NK-92 (cell line): ENCODE measurements around the gene NDUFB11.

Source experiments
- DNase-seq: peaks from one replicate; lab custom pipeline; 2025; ENCODE audit not compliant: unreplicated experiment; lab: John Stamatoyannopoulos, UW

Gene NDUFB11

DNA sequence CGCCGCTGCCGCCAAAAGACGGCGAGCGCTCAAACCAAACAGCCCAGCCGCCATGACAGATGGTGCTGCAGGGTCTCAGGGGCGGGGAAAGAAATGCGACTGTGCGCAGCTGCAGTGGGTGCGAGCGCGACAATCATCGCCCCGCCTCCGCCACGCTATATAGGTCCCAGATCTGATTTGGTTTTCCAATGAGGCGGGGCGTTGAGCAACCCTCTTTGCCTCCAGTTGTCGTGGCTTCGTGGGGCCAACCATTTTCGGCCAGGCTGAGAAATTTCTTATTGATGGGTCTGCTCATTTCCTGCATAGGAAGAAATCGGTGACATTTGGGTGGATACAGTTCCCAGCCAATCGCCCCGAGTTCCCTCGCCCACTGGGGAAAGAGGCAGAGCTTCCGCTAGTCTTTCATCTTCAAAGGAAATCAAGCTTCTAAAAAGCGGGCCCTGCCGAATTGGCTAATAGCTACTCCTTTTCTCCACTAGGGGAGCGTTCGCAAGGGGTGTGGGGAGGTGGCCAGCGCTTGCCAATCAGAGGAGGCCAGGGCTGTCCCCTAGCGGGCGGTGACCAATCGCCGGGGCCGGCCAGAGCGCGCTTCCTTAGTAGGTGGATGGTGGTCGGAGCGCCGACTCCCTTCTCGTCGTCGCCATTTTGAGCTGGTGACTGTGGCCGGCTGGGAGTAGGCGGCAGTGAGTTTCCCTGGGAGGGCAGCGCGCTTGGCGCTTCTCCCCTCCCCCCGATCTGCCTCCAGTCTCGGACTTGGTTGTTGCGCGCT lies at the start of gene NDUFB11, which contains the start of gene RBM10:
TSS of gene NDUFB11 (minus strand) at position 77 of the 769 bp plus-strand sequence. CDS start at position 54, 23 bp downstream.
TSS of gene RBM10 (plus strand) at position 596 of the 769 bp plus-strand sequence. CDS start 2,261 bp downstream, outside the sequence.
- peak; percentile 6 for DNase-seq

DNA sequence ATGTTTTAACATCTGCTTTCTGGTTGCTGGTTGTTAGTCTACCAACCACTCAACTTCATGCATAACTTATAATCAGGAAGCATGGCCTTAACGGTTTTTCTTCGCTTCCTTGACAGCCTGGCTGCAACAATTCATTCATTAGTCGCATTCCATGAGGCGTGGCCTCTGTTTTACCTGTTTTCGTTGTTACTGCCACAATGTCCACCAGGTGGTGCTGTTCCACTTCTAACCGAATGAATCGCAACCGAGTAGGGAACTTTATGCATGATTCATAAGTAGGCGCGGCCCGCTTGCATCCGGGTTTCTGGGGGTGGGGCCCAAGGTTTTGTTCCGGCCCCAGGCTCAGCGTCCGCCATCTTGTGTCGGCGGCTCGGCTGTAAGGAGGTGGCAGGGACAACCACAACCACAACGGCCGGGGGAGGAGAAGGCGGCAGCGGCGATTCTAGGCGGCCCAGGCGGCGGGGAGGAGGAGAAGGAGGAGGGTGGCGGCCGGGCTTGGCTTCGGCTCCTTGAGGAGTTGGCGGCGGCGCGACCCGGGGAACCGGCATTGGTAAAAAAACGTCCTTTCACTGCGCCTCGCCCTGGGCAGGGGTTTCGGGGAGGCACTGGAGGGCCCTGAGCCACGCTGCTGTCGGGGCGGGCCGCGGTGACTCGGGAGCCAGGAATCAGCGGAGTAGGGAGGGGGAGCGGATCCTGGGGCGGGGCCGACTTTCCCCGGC lies 49.1 kb upstream of the NDUFB11 start, which contains the start of gene UBA1:
TSS of gene UBA1 (plus strand) at position 355 of the 719 bp plus-strand sequence. CDS start 4,974 bp downstream, outside the sequence.
- peak; percentile 30 for DNase-seq

DNA sequence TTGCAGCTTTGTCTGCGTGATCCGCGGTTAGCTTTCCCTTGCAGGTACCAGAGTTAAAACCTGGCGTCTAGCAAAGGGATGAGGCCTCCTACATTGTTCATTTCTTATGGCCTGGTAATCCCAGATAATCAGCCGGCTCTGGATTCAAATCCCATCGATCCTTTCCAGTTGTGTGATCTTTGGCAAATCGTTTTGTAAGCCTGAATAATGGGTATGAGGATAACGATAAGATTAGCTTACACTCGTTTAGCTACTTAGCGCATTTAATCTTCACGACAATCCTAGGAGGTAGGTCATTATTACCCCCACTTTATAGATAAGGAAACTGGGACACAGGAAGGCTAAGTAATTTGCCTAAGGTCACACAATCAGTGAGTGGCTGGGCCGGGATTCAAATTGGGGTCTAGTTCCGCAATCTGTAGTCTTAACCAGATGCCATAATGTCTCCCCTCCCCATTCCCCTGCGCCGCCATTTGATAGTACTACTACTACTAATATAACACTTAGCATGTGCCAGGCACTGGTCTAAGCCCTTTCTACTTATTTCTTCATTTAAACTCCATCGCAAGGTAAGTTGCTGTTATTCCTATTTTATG lies 47.4 kb upstream of the NDUFB11 start:
- DNase-seq: no peak

DNA sequence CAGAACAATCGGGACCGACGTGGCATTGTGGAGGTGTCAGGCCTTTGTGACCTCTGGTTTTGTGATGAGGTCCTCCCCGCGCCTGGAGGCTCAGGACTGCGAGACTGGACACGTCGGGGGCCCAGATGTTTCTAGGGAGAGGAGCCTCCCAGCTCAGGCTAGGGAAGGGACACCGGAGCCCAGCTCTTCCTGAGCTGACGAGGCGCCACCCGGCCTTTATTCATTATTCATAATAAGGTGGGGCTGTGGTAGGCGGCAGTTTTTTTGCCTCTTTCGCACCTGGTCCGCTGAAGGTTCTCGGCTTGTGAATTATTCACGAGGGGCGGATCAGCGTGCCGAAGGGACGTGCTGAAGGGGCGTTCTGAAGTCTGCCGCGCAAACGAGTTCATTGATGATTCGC lies 46.8 kb upstream of the NDUFB11 start:
- no peak for DNase-seq

DNA sequence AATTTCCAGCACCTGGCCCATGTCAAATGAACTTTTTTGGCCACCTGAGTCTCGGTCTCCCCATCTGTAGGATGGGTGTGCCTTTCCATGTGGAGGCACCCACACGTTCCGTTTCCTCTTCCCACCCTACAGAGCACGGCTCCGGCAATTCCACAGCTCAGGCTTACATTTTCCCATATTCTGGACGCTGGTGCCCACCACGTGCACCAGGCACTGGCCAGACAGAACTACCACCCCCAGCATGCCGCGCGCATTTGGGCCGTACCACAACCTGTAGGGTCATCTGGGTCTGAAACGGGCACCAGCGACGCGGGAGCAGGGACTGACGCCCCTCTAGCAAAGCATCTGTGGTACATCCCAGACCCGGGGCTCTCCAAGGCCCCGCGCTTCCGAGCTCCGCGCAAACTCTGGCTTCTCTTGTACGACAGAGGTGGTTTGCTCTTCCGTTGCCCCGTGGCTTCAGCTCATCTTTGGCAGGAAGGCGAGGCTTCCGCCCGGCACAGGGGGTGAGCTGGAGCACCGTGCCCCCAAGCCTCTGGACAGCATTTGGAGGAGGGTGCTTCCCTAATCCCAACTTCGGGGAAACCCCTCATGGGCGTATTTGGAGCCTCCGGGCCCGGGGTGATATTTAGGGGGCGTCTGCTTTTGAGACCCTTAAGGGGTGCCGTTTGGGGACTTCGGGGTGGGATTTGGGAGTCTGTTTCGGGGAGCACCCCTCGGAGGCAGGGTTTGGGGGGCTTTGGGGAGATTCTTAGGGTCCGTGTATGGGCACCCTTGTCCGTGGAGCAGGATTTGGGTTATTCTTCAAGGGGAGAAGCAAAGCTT lies 46.2 kb upstream of the NDUFB11 start:
- peak; percentile 6 for DNase-seq

DNA sequence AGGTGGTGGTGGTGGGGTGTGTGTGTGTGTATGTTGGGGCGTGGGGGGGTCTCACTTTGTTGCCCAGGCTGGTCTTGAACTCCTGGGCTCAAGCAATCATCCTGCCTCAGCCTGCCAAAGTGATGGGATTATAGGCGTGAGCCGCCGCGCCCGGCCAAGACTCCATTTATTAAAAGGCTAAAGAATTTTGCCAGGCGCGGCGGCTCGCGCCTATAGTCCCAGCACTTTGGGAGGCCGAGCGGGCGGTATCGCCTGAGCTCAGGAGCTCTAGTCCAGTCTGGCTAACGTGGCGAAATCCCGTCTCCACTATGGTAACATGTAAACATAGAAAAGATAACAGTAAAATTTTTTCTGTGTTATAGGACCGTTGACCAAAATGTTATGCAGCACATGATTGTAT lies 45.4 kb upstream of the NDUFB11 start:
- DNase-seq: no peak

DNA sequence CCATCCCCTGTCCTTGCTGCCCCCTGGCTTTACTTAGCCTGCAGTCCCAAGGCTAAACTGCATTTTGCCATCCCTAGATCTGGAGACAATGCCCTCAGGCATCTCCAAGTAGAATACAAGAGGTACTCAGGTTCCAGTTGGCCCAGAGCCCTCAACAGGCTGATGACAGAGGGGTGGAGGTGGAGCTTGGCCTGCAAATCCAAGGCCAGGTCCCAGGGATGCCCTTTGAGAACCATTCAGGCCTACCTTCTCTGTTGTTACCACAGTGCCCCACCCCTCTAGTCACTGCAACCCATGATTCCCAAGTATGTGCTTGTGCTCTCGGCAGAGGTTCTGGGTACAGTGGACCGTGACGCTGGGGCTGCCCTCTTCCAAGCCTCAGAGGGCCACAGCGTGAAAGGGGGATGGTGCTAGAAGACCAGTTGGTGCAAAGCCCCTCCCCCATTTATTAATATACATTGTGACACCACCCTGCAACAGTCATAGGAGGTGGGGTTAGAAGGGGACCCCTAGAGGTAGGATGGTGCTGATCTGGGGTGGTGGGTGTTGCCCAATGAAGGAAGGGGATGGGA lies 42.7 kb upstream of the NDUFB11 start:
- no peak for DNase-seq

DNA sequence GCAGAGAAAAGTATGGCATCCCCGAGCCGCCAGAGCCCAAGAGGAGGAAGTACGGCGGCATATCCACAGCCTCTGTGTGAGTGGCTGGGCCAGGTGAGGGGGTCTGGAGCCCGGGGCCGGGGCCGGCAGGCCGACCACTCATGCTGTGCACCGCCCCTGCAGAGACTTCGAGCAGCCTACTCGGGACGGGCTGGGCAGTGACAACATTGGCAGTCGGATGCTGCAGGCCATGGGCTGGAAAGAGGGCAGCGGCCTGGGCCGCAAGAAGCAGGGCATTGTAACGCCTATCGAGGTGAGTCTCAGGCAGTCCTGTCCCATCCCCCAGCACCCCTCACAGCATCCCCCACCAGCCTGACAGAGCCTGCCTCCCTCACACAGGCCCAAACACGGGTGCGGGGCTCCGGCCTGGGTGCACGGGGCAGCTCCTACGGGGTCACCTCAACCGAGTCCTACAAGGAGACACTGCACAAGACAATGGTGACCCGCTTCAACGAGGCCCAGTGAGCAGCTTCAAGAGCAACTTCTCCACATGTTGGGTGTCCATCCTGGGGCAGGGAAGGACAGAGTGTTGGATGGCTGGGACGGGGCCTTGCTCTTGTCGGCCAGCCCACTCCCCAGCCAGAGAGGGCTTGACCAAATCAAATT lies 41.7 kb upstream of the NDUFB11 start:
- DNase-seq: no peak

DNA sequence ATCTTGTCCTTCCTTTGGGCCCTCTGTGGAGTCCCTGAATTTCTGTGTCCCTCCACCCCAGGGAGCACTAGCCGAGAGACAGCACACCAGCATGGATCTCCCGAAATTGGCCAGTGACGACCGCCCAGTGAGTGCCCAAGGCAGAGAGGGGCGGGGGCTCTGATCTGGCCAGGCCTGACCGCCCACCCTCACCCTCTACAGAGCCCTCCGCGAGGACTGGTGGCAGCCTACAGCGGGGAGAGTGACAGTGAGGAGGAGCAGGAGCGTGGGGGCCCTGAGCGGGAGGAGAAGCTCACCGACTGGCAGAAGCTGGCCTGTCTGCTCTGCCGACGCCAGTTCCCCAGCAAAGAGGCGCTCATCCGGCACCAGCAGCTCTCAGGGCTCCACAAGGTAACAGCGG lies 40.7 kb upstream of the NDUFB11 start:
- DNase-seq: no peak

DNA sequence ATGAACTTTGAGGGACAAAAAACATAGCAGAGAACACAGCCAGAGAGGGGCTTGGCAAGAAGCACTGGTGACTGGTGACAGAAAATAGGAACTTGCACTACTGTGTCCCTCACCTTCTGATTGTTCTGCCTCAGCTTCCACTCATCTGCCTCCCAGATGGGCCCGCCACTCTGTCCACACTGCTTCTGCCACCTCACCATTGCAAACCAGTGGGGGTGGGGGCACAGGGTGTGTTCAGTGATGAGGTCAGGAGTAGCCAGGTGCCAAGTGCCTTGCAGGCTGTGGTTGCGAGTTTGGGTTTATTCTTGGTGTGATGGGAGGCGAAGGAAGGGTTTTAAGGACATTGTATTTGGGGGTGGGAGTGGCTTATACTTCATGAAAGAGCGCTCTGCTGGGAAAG lies 40.0 kb upstream of the NDUFB11 start:
- no peak for DNase-seq

DNA sequence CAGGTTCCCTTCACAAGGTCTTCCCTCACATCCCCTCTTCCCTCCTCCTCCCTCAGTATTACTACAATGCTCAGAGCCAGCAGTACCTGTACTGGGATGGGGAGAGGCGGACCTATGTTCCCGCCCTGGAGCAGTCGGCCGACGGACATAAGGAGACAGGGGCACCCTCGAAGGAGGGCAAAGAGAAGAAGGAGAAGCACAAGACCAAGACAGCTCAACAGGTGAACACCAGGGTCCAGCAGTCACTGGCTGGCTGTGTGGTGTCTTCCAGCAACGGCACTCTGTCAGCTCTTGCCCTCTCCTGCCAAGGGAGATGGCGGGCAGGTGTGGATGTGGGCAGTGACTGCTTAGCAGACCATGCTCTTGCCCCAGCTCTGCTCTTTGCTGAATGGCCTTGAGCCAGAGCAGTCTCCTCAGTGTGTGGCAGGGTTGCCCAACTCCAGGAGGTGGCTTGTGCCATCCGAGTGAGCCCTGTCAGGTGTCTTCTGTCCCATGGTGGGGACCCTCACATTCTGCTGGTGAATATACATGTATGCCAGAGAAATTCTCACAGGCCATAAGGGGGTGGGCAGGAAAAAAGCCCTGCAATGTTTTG lies 37.7 kb upstream of the NDUFB11 start:
- DNase-seq: no peak

DNA sequence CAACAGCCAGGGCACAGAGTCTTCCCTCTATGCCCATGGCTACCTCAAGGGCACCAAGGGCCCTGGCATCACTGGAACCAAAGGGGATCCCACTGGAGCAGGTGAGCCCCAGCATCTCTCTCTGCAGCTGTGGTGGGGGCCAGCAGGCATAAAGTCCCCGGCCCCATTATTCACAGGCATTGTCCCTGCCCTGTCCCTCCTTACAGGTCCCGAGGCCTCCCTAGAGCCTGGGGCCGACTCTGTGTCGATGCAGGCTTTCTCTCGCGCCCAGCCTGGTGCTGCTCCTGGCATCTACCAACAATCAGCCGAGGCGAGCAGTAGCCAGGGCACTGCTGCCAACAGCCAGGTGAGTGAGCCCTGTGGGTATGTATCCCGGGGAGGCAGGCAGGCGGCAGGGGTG lies 36.8 kb upstream of the NDUFB11 start:
- DNase-seq: no peak

DNA sequence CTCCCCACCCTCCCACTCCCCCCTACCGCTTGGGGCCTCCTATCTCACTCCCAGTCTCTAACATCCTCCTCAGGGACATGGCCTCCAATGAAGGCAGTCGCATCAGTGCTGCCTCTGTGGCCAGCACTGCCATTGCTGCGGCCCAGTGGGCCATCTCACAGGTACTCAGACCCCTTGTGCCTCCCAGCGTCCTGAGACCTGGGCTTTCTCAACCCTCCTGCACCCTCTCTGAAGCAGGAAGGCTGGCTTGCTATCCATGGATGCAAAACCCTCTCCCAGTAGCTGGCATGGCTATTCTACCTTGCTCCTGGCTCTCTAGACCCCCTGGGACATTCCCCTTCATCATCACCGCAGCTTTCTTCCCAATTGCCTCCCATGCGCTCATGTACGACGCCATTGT lies 35.8 kb upstream of the NDUFB11 start:
- DNase-seq: no peak

DNA sequence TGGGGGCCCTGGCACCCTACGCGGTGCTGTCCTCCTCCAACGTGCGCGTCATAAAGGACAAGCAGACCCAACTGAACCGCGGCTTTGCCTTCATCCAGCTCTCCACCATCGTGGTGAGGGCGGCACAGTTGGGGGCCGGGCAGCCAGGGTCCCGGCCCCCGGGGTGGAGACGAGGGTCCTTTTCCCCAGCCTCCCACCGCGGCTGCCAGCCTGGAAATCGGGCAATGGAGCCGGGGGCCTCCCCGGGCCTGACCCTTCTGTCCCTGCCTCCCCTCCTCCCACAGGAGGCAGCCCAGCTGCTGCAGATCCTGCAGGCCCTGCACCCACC lies 35.4 kb upstream of the NDUFB11 start:
- DNase-seq: no peak

DNA sequence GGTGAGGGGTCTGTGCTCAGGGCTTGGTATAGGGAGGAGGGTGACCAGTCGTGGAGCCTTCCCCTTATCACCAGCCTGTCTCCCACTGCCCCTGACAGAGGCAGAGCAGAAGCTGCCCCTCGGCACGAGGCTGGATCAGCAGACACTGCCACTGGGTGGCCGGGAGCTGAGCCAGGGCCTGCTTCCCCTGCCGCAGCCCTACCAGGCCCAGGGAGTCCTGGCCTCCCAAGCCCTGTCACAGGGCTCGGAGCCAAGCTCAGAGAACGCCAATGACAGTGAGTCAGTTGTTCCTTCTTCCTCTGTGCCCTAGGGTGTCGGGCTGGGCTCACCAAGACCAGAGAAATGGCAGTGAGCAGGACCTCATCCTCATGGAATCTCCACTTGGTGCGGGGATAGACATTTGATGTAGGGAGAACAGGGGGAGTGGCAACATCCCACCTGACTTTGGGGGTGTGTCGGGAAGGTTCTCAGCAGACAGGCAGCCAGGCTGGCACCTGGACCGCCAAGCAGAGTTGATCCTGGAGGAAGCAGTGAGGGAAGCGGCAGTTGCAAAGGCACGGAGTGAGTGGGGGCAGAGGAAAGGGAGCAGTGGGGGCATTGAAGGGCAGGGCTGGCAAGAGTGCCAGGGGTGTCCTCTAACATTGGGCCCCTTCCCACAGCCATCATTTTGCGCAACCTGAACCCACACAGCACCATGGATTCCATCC lies 34.9 kb upstream of the NDUFB11 start:
- no peak for DNase-seq

DNA sequence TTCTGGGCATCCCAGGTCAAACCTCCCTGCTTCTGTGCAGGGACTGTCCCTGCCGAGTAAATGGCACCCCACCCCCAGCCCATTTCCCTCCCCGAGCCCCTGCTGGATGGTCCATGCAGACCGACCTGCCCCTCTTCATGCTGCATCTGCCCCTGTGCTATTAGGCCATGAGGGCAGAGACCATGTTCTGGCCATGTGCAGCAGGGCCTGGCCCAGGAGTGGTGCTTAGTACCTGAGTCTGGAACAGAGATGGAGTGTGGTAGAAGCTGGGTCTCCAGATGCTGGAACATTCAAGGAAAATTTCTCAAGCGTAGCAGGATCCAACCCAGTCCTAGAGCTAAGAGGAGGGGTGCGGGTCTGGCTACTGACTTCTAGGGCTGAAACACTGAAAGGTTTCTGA lies 33.8 kb upstream of the NDUFB11 start:
- no peak for DNase-seq

DNA sequence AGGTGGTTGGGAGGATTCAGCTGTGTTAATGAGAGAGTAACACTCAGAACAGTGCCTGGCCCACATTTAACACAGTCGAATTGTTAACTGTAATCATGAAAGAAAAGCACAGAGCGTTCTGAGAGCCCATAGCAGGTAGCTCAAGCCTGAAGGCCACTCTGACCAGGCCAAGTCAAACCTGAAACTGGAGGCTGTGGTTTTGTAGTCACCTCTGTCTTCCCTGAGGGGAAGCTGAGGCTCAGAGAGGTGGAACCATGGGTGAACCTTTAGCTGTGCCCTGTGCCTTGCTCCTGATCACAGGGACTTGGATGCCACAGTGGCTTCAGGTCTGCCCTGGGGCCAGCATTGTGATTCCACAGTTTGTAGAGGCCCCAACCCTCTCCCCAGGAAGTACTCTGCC lies 32.6 kb upstream of the NDUFB11 start:
- no peak for DNase-seq

DNA sequence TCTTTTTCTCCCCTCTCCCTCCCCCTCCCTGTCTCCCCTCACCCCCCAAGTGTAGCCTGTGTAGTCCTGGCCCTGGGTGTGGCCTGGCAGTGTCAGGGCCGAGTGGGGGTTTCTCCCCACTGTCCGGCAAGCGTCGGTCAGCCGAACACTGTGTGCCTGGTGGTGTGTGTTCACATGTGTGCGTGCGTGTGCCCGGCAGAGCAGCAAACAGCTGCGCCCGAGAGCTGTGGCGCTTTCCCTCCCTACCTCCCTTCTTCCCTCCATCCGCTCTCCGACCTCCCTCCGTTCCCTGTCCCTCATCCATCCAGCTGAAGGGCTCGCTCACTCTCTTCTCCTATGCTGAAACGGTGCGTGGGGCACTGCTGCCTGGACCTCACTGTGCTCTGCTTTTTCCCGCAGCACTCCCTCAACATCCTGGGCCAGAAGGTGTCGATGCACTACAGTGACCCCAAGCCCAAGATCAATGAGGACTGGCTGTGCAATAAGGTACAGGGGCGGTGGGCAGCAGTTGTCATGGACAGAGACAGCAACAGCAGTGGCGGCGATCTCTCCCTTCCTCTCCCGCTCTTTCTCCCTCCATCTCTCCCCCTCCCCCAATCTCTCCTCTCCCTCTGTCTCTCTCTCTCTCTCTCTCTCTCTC lies 31.7 kb upstream of the NDUFB11 start:
- DNase-seq: no peak

DNA sequence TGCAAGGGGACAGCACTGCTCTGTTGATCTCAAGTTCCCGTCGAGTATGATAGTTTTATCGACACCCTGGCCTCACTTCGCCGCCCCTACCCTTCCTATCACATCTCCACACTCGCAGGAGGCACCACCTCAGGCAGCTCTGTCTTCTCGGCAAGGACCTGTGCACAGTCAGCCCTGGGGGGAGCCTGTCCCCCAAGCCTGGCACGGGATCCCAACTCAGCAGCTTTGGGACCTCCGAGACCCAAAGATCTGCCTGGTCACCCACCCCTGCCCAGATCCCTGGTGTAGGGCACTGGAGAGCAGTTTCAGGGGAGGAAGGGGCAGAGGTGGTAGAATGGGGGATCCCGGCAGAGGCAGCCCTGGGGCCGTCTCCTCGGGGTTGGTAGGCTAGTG lies 31.1 kb upstream of the NDUFB11 start:
- DNase-seq: no peak
